ENCODE results near the gene C2CD3. TPM values are rescaled to one million over a fixed set of nuclear protein-coding genes. Genes with fewer than 3 reads are reported as not detected.

C2CD3 gene
- total and polyA plus RNA-seq, 10 of the 15 experiments (the other 5 are each of a cell fraction or from before 2014, with no cell fraction given), result 2.3 to 24.0 (median 16.3) TPM

- TF ChIP-seq ZZZ3 (IDR thresholded peaks at IDR 0.05; ENCODE audit: control insufficient read depth, insufficient read length, low read depth) (no peak), TCF12 (IDR thresholded peaks at IDR 0.05; ENCODE audit: low read depth, low read length) (0 out of 2 replicates have a peak, but pooled peaks have one; percentile 45), JUNB (IDR thresholded peaks at IDR 0.05) (peak; percentile 61), MEF2B (IDR thresholded peaks at IDR 0.05; ENCODE audit: partially characterized antibody, poor library complexity, severe bottlenecking) (peak; percentile 38), CEBPB (IDR thresholded peaks at IDR 0.05; ENCODE audit: borderline replicate concordance in 1 of 2, low read depth in 2 of 2, low read length in 2 of 2) (no peak), MEF2A (IDR thresholded peaks at IDR 0.05; ENCODE audit: insufficient read depth, low read depth, low read length) (0 out of 2 replicates have a peak, but pooled peaks have one; percentile 18), E2F8 (IDR thresholded peaks at IDR 0.05; ENCODE audit: low read depth, partially characterized antibody) (no peak), SKIL (IDR thresholded peaks at IDR 0.05; ENCODE audit: low read depth, poor library complexity, severe bottlenecking) (no peak), PML (IDR thresholded peaks at IDR 0.05; ENCODE audit: low read length) (no peak), YY1 (IDR thresholded peaks at IDR 0.05; ENCODE audit: low read depth, low read length) (no peak)
- TF ChIP-seq, protein P1, sequence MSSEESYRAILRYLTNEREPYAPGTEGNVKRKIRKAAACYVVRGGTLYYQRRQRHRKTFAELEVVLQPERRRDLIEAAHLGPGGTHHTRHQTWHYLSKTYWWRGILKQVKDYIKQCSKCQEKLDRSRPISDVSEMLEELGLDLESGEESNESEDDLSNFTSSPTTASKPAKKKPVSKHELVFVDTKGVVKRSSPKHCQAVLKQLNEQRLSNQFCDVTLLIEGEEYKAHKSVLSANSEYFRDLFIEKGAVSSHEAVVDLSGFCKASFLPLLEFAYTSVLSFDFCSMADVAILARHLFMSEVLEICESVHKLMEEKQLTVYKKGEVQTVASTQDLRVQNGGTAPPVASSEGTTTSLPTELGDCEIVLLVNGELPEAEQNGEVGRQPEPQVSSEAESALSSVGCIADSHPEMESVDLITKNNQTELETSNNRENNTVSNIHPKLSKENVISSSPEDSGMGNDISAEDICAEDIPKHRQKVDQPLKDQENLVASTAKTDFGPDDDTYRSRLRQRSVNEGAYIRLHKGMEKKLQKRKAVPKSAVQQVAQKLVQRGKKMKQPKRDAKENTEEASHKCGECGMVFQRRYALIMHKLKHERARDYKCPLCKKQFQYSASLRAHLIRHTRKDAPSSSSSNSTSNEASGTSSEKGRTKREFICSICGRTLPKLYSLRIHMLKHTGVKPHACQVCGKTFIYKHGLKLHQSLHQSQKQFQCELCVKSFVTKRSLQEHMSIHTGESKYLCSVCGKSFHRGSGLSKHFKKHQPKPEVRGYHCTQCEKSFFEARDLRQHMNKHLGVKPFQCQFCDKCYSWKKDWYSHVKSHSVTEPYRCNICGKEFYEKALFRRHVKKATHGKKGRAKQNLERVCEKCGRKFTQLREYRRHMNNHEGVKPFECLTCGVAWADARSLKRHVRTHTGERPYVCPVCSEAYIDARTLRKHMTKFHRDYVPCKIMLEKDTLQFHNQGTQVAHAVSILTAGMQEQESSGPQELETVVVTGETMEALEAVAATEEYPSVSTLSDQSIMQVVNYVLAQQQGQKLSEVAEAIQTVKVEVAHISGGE (CRISPR knock-in tag; IDR thresholded peaks at IDR 0.05), result no peak
Observed at GRCh38 chr11:74162681-74163467, 7.9 kb downstream of the C2CD3 start (continued).
